22Rv1 (cell line): Measurements from ENCODE around the gene FIGNL2.

Experiments
- CTCF ChIP-seq: fragments of 450-650 bp; IDR thresholded peaks from 2 replicates; pipeline ENCODE4 v1.5.1; 2017; ENCODE audit warnings: mild to moderate bottlenecking
- ZFX ChIP-seq: fragments of 450-650 bp; IDR thresholded peaks from 2 replicates; pipeline ENCODE4 v1.6.1; 2017; ENCODE audit warnings: antibody characterized with exemption, borderline replicate concordance

GRCh38 chr12:51777973-51778372 lies 70.5 kb downstream of the FIGNL2 start:
- TF ChIP-seq CTCF (no peak), ZFX (no peak)
